Mesendoderm (in vitro differentiated cells): ENCODE data around the gene SAV1. TPM values are rescaled to one million over a fixed set of nuclear protein-coding genes. Genes with fewer than 3 reads are reported as not detected.

Experiments used
- DNase-seq: peaks from one replicate; pipeline ENCODE4 v3.0.0; 2013
- H2AK5ac ChIP-seq: 2 replicates; pipeline ENCODE4 v1.6.1; 2013; ENCODE audit warnings: low read length, inconsistent platforms
- H2BK120ac ChIP-seq: 2 replicates; pipeline ENCODE4 v1.6.1; 2013; ENCODE audit warnings: low read depth, mild to moderate bottlenecking, low read length, moderate library complexity, mixed read lengths
- H2BK15ac ChIP-seq: replicated peaks from 2 replicates; pipeline ENCODE4 v1.6.1; 2013; ENCODE audit warnings: low read depth, mild to moderate bottlenecking, moderate library complexity
- H2BK5ac ChIP-seq: 2 replicates; pipeline ENCODE4 v1.6.1; 2013; ENCODE audit warnings: low read length, inconsistent platforms
- H3K18ac ChIP-seq: 2 replicates; pipeline ENCODE4 v1.6.1; 2013; ENCODE audit warnings: mild to moderate bottlenecking, low read length, mixed read lengths
- H3K23ac ChIP-seq: one replicate; pipeline ENCODE4 v1.6.1; 2013; ENCODE audit warnings: low read length
- H3K27ac ChIP-seq: 2 replicates; pipeline ENCODE4 v1.5.1; 2013; ENCODE audit warnings: low read depth, mild to moderate bottlenecking, inconsistent platforms, low read length, moderate library complexity
- H3K27me3 ChIP-seq: 2 replicates; pipeline ENCODE4 v1.6.1; 2013; ENCODE audit warnings: low read length, control low read depth, mild to moderate bottlenecking, inconsistent platforms; ENCODE audit not compliant: insufficient read depth, poor library complexity
- H3K36me3 ChIP-seq: 2 replicates; pipeline ENCODE4 v1.6.1; 2013; ENCODE audit warnings: low read length, inconsistent platforms; ENCODE audit not compliant: control insufficient read depth, insufficient read depth
- H3K4ac ChIP-seq: one replicate; pipeline ENCODE4 v1.6.1; 2013; ENCODE audit warnings: low read depth, mild to moderate bottlenecking, low read length, moderate library complexity
- H3K4me1 ChIP-seq: 2 replicates; pipeline ENCODE4 v1.6.1; 2013; ENCODE audit warnings: low read depth, low read length, inconsistent platforms; ENCODE audit not compliant: control insufficient read depth
- H3K4me2 ChIP-seq: 2 replicates; pipeline ENCODE4 v1.6.1; 2013; ENCODE audit warnings: low read length
- H3K4me3 ChIP-seq: 2 replicates; pipeline ENCODE4 v1.5.1; 2013; ENCODE audit warnings: mild to moderate bottlenecking, low read length
- H3K56ac ChIP-seq: one replicate; pipeline ENCODE4 v1.6.1; 2013; ENCODE audit warnings: low read length
- H3K79me1 ChIP-seq: 2 replicates; pipeline ENCODE4 v1.6.1; 2013; ENCODE audit warnings: low read length, inconsistent platforms
- H3K79me2 ChIP-seq: 2 replicates; pipeline ENCODE4 v1.6.1; 2013; ENCODE audit warnings: mild to moderate bottlenecking, low read length; ENCODE audit not compliant: control insufficient read depth, insufficient read depth
- H3K9ac ChIP-seq: 2 replicates; pipeline ENCODE4 v1.6.1; 2013; ENCODE audit warnings: low read length, inconsistent platforms
- H4K5ac ChIP-seq: one replicate; pipeline ENCODE4 v1.6.1; 2013; ENCODE audit warnings: low read length
- H4K8ac ChIP-seq: one replicate; pipeline ENCODE4 v1.6.1; 2013; ENCODE audit warnings: low read depth, mild to moderate bottlenecking, control low read depth, low read length, moderate library complexity
- WGBS: extraction: QIAGEN DNeasy Blood & Tissue Kit; methylation state at CpG from one replicate; pipeline ENCODE4 v1.1.7; 2013; ENCODE audit warnings: low lambda C conversion rate, missing lambda C conversion rate; ENCODE audit not compliant: insufficient coverage; ENCODE audit errors: extremely low coverage; 5-methylcytosine and 5-hydroxymethylcytosine counted together
- small RNA-seq: library from polyadenylated mRNA; stranded (forward); fragments of <200 nt; extraction: miRNeasy Mini kit (QIAGEN cat#:217004); gene quantifications from one replicate; pipeline ENCODE3, GENCODE V24; 2013; ENCODE audit not compliant: insufficient read depth

Gene SAV1

DNA sequence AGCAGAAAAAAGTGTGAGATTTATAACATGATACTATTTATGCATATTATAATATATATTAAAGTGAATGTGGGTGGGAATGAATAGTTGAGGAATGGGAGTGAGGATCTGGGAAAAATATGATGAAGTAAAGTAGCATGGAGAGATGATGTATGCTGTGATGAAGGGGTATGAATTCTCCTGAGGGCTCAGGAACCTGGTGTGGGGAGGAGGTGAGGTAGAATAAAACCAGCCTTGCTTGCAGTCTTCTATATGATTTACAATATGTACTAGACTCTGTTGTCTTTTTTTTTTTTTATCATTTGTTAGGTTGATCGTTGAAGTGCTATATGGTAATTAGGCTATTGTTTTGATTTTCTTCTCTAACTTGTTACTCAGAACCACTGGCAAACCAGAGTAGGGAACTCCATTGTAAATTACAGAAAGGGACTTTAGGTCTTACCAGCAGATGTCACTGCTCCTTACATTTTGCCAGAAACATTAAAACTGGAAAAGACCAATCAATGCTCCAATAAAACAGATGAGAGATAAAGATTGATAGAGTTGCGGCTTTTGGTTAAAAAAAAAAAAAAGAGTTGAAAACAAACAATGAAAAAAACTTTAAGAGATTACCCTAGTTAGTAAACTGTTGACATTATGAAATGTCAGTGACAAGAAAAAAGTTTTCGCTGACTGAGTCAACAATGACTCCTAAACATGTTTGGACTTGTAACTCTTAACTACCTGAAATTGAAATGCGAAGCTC lies 68.2 kb downstream of the SAV1 start:
- WGBS, result no CpG with 5 or more reads among the region's 4 CpGs
- no peak overlapping the region for H3K9ac ChIP-seq
- H4K8ac ChIP-seq, result no peak overlapping the region
- no peaks in the 10 kb centered on the region for H3K27me3 ChIP-seq
- no peaks in the 10 kb centered on the region for H3K79me1 ChIP-seq
- H3K56ac ChIP-seq, result no peak overlapping the region
- no peak overlapping the region for H2AK5ac ChIP-seq
- H3K4me3 ChIP-seq, result no peak overlapping the region
- H3K23ac ChIP-seq, result no peak overlapping the region
- no peaks in the 10 kb centered on the region for H3K36me3 ChIP-seq
- no peak overlapping the region for H2BK15ac ChIP-seq
- H3K4me1 ChIP-seq, result no peaks in the 10 kb centered on the region
- H2BK5ac ChIP-seq, result no peak overlapping the region
- peak; percentile 60 for DNase-seq
- H3K4me2 ChIP-seq, result no peak overlapping the region
- H3K18ac ChIP-seq, result no peak overlapping the region
- H2BK120ac ChIP-seq, result no peak overlapping the region
- no peaks in the 10 kb centered on the region for H3K79me2 ChIP-seq
- H3K4ac ChIP-seq, result no peak overlapping the region
- no peak overlapping the region for H3K27ac ChIP-seq
- H4K5ac ChIP-seq, result no peak overlapping the region

DNA sequence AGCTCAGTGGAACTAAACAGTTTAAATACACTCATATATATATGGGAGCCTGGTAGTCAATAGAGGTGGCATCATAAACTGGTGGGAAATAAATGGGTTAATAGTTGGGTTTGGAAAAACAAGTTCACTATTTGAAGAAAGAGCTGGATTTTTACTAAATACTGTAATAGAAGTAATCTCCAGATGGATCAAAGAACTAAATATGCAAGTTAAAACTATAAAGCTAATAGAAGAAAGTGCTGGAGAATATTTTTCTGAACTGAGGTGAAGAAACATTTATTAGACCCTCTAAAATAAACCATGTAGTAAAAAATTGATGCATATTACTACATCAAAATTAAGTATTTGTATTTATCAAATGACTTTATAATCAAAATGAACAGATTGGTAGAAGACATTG lies 69.3 kb downstream of the SAV1 start:
- no peak overlapping the region for H4K5ac ChIP-seq
- no peak overlapping the region for H2BK5ac ChIP-seq
- H3K23ac ChIP-seq, result no peak overlapping the region

DNA sequence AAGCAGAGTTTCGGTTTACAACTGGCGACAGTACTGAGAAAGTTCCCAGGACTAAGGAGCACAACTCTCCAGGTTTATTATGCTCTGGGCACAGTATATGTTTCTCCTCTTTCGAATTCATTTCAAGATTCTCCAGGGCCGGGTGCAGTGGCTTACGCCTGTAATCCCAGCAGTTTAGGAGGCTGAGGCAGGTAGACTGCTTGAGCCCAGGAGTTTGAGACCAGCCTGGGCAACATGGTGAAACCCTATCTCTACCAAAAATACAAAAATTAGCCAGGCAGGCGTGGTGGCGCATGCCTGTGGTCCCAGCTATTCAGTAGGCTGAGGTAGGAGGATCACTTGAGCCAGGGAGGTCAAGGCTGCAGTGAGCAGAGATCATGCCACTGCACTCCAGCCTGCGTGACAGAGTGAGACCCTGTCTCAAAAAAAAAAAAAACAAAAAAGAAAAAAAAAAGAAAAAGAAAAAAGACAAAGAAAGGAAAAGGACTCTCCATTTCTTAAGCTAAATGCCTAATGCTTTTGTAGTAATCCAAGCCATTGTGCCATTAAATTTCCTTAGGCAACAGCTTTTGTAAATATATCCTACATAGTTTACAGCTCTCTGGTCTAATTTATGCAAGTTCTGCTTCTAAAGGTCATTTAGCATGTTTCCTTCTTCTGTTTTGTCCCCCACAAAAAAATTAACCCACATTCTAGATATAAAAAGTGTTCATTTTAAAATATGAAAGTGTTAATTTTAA lies 73.4 kb downstream of the SAV1 start:
- H3K27me3 ChIP-seq, result no peaks in the 10 kb centered on the region
- H4K5ac ChIP-seq, result no peak overlapping the region
- H2BK5ac ChIP-seq, result no peak overlapping the region
- no peak overlapping the region for H3K4me2 ChIP-seq
- no peak overlapping the region for H2AK5ac ChIP-seq
- no peak overlapping the region for H2BK15ac ChIP-seq
- H2BK120ac ChIP-seq, result no peak overlapping the region
- no peaks in the 10 kb centered on the region for H3K4me1 ChIP-seq
- H3K9ac ChIP-seq, result no peak overlapping the region
- H3K4ac ChIP-seq, result no peak overlapping the region
- H3K4me3 ChIP-seq, result no peak overlapping the region
- DNase-seq, result no peak
- no peaks in the 10 kb centered on the region for H3K79me1 ChIP-seq
- H3K56ac ChIP-seq, result no peak overlapping the region
- no peak overlapping the region for H3K23ac ChIP-seq
- no peaks in the 10 kb centered on the region for H3K36me3 ChIP-seq
- no CpG with 5 or more reads among the region's 8 CpGs for WGBS
- no peak overlapping the region for H3K18ac ChIP-seq
- no peak overlapping the region for H4K8ac ChIP-seq
- no peak overlapping the region for H3K27ac ChIP-seq
- no peaks in the 10 kb centered on the region for H3K79me2 ChIP-seq

More for the DNA sequence above, 69.3 kb downstream of the SAV1 start:
- Histone ChIP-seq H3K9ac (no peak overlapping the region), H3K4me3 (no peak overlapping the region), H2BK120ac (no peak overlapping the region), H3K27ac (no peak overlapping the region), H3K79me2 (no peaks in the 10 kb centered on the region), H3K18ac (no peak overlapping the region), H2BK15ac (no peak overlapping the region), H4K8ac (no peak overlapping the region), H3K56ac (no peak overlapping the region), H2AK5ac (no peak overlapping the region), H3K4me2 (no peak overlapping the region), H3K4ac (no peak overlapping the region), H3K36me3 (no peaks in the 10 kb centered on the region), H3K27me3 (no peaks in the 10 kb centered on the region), H3K79me1 (no peaks in the 10 kb centered on the region), H3K4me1 (no peaks in the 10 kb centered on the region)
- no peak for DNase-seq

DNA sequence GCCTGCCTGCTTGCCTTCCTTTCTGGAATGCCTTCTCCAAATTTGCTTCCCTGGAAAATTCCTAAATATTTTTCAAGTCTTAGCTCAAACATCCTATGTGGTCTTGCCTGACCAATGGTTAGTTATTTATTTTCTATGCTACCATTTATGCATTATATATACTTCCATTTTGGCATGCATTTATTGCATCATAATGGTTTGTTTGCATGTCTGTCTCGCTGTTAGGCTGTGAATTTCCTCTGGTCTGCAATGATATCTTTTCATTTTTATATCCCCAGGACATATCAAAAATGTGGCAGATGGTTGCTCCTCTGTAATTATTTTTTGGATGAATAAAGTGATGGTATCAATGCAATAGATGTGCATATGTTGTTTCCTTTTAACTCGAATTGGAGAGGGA lies 77.6 kb downstream of the SAV1 start:
- no peak for DNase-seq
- Histone ChIP-seq H2BK15ac (no peak overlapping the region), H3K79me2 (no peaks in the 10 kb centered on the region), H2BK120ac (no peak overlapping the region), H2BK5ac (no peak overlapping the region), H3K4me3 (no peak overlapping the region), H3K23ac (no peak overlapping the region), H3K27me3 (no peaks in the 10 kb centered on the region), H3K9ac (no peak overlapping the region), H3K4me1 (no peaks in the 10 kb centered on the region), H3K79me1 (no peaks in the 10 kb centered on the region), H3K18ac (no peak overlapping the region), H4K5ac (no peak overlapping the region), H3K56ac (no peak overlapping the region), H3K36me3 (no peaks in the 10 kb centered on the region), H3K27ac (no peak overlapping the region), H2AK5ac (no peak overlapping the region), H4K8ac (no peak overlapping the region), H3K4me2 (no peak overlapping the region), H3K4ac (no peak overlapping the region)
- WGBS, result no CpG with 5 or more reads among the region's 2 CpGs

Small RNA genes lying within 50 kb of the gene (small RNA-seq; reads per million reads assigned to genes)
- not detected for gene RN7SL452P
